HepG2 (cell line): Measurements from ENCODE around the gene KHNYN. TPM values are rescaled to one million over a fixed set of nuclear protein-coding genes. Genes with fewer than 3 reads are reported as not detected.

Source experiments
- ATAC-seq: fragments of 200-7000 bp; cut with Tn5 transposase; 3 replicates; pipeline ENCODE4 v1.9.1; 2020; ENCODE audit warnings: mild to moderate bottlenecking, moderate library complexity
- BruUV-seq: library from RNA; stranded (reverse); fragments of 400-500 nt; replicated peaks from 2 replicates; lab custom pipeline; 2021; lab: Mats Ljungman, UMichigan
- CTCF ChIA-PET: fragments of 300-600 bp; formaldehyde crosslinking; extraction: SDS; loops from one replicate; lab custom pipeline; 2021; ENCODE audit warnings: low total read pairs, inconsistent platforms, low intra/inter-chr PET ratio; lab: Yijun Ruan, JAX
- POLR2A ChIA-PET: fragments of 350-600 bp; sonication (Branson Sonifier 250); formaldehyde crosslinking; loops from one replicate; lab custom pipeline; 2020; ENCODE audit warnings: antibody characterized with exemption, inconsistent platforms; lab: Yijun Ruan, JAX
- DNase-seq: peaks from one replicate; pipeline ENCODE4 v3.0.0-alpha.2; 2015; ENCODE audit warnings: low spot score
- FAIRE-seq: peaks from 3 replicates; lab custom pipeline; 2011; peaks lifted over from hg19 to GRCh38; lab: Jason Lieb, UNC
- H2AFZ ChIP-seq: one replicate; pipeline ENCODE4 v1.6.1; 2011; ENCODE audit warnings: low read length, inconsistent platforms
- H3K27ac ChIP-seq: fragments of 300-600 bp; 3 replicates; pipeline ENCODE4 v1.8.0; 2011; ENCODE audit warnings: mixed run types, mild to moderate bottlenecking, mixed read lengths, low read length, inconsistent platforms; ENCODE audit not compliant: insufficient read depth; ENCODE audit errors: extremely low read length
- H3K27me3 ChIP-seq, 2 experiments: fragments of 200-600 bp in 1 of 2; 2 replicates in 1 of 2; 3 replicates in 1 of 2; pipeline versions ENCODE4 v1.6.0 to v1.8.0; 2011; ENCODE audit warnings: low read length in 2 of 2, mild to moderate bottlenecking in 2 of 2, moderate library complexity in 2 of 2, inconsistent platforms in 1 of 2; ENCODE audit not compliant: insufficient read depth in 2 of 2, control insufficient read depth in 1 of 2
- H3K36me3 ChIP-seq, 2 experiments: fragments of 200-600 bp in 1 of 2; replicated peaks in 1 of 2; 2 replicates in 1 of 2; 3 replicates in 1 of 2; pipeline versions ENCODE4 v1.5.1 to v1.8.0; 2011; ENCODE audit warnings: low read length in 2 of 2, inconsistent platforms in 1 of 2; ENCODE audit not compliant: insufficient read depth in 2 of 2, control insufficient read depth in 1 of 2
- H3K4me1 ChIP-seq: 2 replicates; pipeline ENCODE4 v1.5.1; 2012; ENCODE audit warnings: low read length, inconsistent platforms; ENCODE audit not compliant: insufficient read depth
- H3K4me2 ChIP-seq: 2 replicates; pipeline ENCODE4 v1.6.0; 2011; ENCODE audit warnings: low read depth, low read length, inconsistent platforms
- H3K4me3 ChIP-seq, 3 experiments: fragments of 200-600 bp in 1 of 3; sonication (generic), shearing (Covaris generic) in 1 of 3; replicated peaks in 1 of 3; 2 replicates each; pipeline ENCODE4 v1.5.1; 2011 to 2016; ENCODE audit warnings: low read length in 3 of 3, inconsistent platforms in 2 of 3, low read depth in 2 of 3, mild to moderate bottlenecking in 2 of 3, control low read depth in 1 of 3, mixed read lengths in 1 of 3; ENCODE audit not compliant: insufficient read depth in 1 of 3
- H3K79me2 ChIP-seq: one replicate; pipeline ENCODE4 v1.6.1; 2011; ENCODE audit warnings: low read length, inconsistent platforms; ENCODE audit not compliant: insufficient read depth
- H3K9ac ChIP-seq: 2 replicates; pipeline ENCODE4 v1.6.0; 2011; ENCODE audit warnings: mild to moderate bottlenecking, low read depth, low read length, inconsistent platforms; ENCODE audit not compliant: insufficient read depth
- H3K9me3 ChIP-seq: 2 replicates; pipeline ENCODE4 v1.5.1; 2012; ENCODE audit warnings: mild to moderate bottlenecking, low read length
- H4K20me1 ChIP-seq: 2 replicates; pipeline ENCODE4 v1.6.0; 2011; ENCODE audit warnings: inconsistent platforms, mild to moderate bottlenecking, low read length, moderate library complexity; ENCODE audit not compliant: insufficient read depth
- BORCS8-MEF2B ChIP-seq: sonication (generic); formaldehyde crosslinking; IDR thresholded peaks from 2 replicates; pipeline ENCODE4 v1.8.0; 2022; ENCODE audit warnings: mild to moderate bottlenecking, missing genetic modification reagents
- KMT2A ChIP-seq: sonication (generic); formaldehyde crosslinking; IDR thresholded peaks from 2 replicates; pipeline ENCODE4 v1.4.0; 2020; ENCODE audit warnings: missing genetic modification reagents
- MAZ ChIP-seq, 2 experiments: sonication (generic) in 1 of 2; formaldehyde crosslinking in 1 of 2; IDR thresholded peaks; 2 replicates each; pipeline versions ENCODE4 v1.5.0 to v1.6.1; 2012 to 2020; ENCODE audit warnings: low read depth in 2 of 2, mild to moderate bottlenecking in 2 of 2, borderline replicate concordance in 1 of 2, improper control_type of control experiment in 1 of 2, low read length in 1 of 2, missing genetic modification reagents in 1 of 2, moderate library complexity in 1 of 2
- NBN ChIP-seq: fragments of 450-650 bp; conservative IDR thresholded peaks from 2 replicates; pipeline ENCODE4 v1.6.1; 2017
- SAFB2 ChIP-seq: sonication (generic); formaldehyde crosslinking; IDR thresholded peaks from 2 replicates; pipeline ENCODE4 v1.5.1; 2020; ENCODE audit warnings: missing genetic modification reagents, low read depth, mild to moderate bottlenecking, borderline replicate concordance
- TARDBP ChIP-seq: sonication (generic); formaldehyde crosslinking; IDR thresholded peaks from 2 replicates; pipeline ENCODE4 v1.8.0; 2022; ENCODE audit warnings: mild to moderate bottlenecking, missing genetic modification reagents
- ZFP37 ChIP-seq: sonication (generic); formaldehyde crosslinking; IDR thresholded peaks from 2 replicates; pipeline ENCODE4 v1.4.0; 2020; ENCODE audit warnings: missing genetic modification reagents, borderline replicate concordance
- ZNF337 ChIP-seq: sonication (generic); formaldehyde crosslinking; IDR thresholded peaks from 2 replicates; pipeline ENCODE4 v1.5.1; 2020; ENCODE audit warnings: missing genetic modification reagents, low read depth, mild to moderate bottlenecking, borderline replicate concordance
- ZNF574 ChIP-seq: sonication (generic); formaldehyde crosslinking; IDR thresholded peaks from 2 replicates; pipeline ENCODE4 v1.4.0; 2020; ENCODE audit warnings: missing genetic modification reagents
- ZNF841 ChIP-seq: sonication (generic); formaldehyde crosslinking; IDR thresholded peaks from 2 replicates; pipeline ENCODE4 v1.8.1; 2023; ENCODE audit warnings: missing genetic modification reagents, borderline replicate concordance
- WGBS: methylation state at CpG from one replicate; pipeline ENCODE4 v1.1.6; 2017; ENCODE audit warnings: low lambda C conversion rate; 5-methylcytosine and 5-hydroxymethylcytosine counted together
- in situ Hi-C: cut with HindIII; loops from 2 replicates; pipeline ENCODE4 v1.10.0; 2017; ENCODE audit warnings: low pct_unique_long_range_greater_than_20kb; ENCODE audit not compliant: extremely low pct_ligation_motif_present
- intact Hi-C: fragments of 100-400 bp; cut with micrococcal nuclease; formaldehyde crosslinking; loops from one replicate; pipeline ENCODE4 v1.10.0; 2022; ENCODE audit not compliant: unreplicated experiment
- polyA plus RNA-seq, 8 experiments: library from polyadenylated mRNA; depleted of rRNA in 3 of 8; stranded (reverse) in 7 of 8; unstranded in 1 of 8; fragments of >200 nt; fragmentation: Illumina TruSeq in 4 of 8; extraction: Trizol in 4 of 8; gene quantifications; 2 replicates each; pipeline versions ENCODE4 v1.2.1 to v1.2.3, GENCODE V29; 2011 to 2016; ENCODE audit warnings: low read depth in 4 of 8, missing spikeins in 1 of 8, mixed read lengths in 1 of 8; ENCODE audit not compliant: insufficient read depth in 1 of 8
- total RNA-seq, 5 experiments: library from RNA; depleted of rRNA; stranded (reverse); fragments of >200 nt; fragmentation: Illumina TruSeq; extraction: Trizol; gene quantifications; 2 replicates each; pipeline ENCODE4 v1.2.3, GENCODE V29; 2016; ENCODE audit warnings: low read depth in 1 of 5
- TF ChIP-seq, protein P1 (sequence below): sonication (generic); formaldehyde crosslinking; IDR thresholded peaks from 2 replicates; pipeline ENCODE4 v1.5.1; 2020; ENCODE audit warnings: missing genetic modification reagents, mild to moderate bottlenecking, borderline replicate concordance
- TF ChIP-seq, protein P2 (sequence below), 2 experiments: IDR thresholded peaks; 2 replicates each; pipeline ENCODE4 v1.6.1; 2011 to 2012; ENCODE audit warnings: low read length in 2 of 2, borderline replicate concordance in 1 of 2, low read depth in 1 of 2, mild to moderate bottlenecking in 1 of 2, moderate library complexity in 1 of 2

KHNYN gene
- total and polyA plus RNA-seq, 2 of the 13 experiments (the other 11 are each of a cell fraction or from before 2014, with no cell fraction given): 52.8 to 75.7 TPM

DNA sequence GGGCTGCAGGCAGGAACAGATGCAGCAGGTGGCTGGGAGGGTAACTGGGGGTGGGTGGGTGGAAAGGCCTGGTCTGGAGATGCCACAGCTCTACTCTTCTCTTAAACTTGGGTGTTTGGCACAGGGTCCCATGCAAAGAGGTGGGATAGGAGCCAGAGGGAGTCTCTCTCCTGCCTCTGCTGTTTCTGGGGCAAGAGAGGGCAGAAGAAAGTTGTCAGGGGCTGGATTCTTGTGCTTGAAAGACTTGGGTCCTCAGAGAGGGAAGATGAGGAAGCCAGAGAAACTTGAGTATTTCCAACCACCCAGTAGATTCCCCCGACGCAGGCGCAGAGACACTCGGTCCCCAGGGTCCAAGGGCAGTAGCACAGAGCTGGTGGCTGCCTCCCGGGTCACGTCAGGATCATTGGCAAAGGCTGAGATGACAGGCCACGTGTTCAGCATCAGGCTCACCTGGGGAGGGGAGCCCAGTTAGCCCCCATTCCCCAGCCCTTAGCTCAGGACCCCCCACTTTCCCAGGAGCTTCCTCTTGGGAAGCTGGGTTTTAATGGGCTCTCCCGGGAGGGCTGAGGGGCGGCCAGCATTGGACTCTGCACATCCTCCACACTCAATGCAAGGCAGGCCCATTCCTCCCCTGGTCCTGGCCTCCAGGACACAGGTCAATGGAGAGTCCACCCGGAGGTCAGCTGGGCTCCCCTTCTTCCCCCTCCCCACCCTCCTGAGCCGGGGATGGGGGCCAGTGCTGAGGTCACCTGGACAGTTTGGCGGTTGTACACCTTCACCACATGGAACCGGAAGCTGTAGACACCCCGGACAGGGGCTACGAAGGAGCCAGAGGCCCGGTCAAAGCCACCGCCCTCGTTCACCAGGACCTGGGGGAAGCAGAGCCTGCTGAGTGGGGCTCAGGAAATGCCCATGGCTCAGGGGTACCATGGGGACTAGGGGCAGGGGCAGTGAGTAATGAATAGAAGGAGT, 1.9 kb upstream of the KHNYN start:
- WGBS: 36% methylated on average over 17 of the region's 18 CpGs
- in situ Hi-C loops: no loop called here
- intact Hi-C loops: loop anchor here (2.0 kb wide), 1 partner anchor 15 kb away; the partner anchor contains the start of gene SDR39U1
- H2AFZ ChIP-seq: peak overlapping the region; percentile 87
- BruUV-seq: no TSS peak
- CTCF ChIA-PET: interaction anchor here (2.0 to 11.8 kb wide), 2 partner anchors 62 to 96 kb away, joined by 9 to 235 read pairs; partner anchors contain the start of gene ADCY4
- peaks cover 16% of the 10 kb centered on the region for H4K20me1 ChIP-seq
- peak overlapping the region; percentile 53 for H3K27ac ChIP-seq
- no peaks in the 10 kb centered on the region; a peak in 2 of 5 replicates for H3K27me3 ChIP-seq
- DNase-seq: peak; percentile 47
- FAIRE-seq: no peak
- H3K36me3 ChIP-seq: peaks cover 8 to 9% of the 10 kb centered on the region in 2 experiments
- no peaks in the 10 kb centered on the region for H3K9me3 ChIP-seq
- ATAC-seq: peak; percentile 15
- POLR2A ChIA-PET: interaction anchor here (0.6 to 9.1 kb wide), 17 partner anchors 8 to 1708 kb away, joined by 3 to 242 read pairs (median 5); partner anchors contain the start of genes CIDEB, NYNRIN, PSME1 and RABGGTA
- peaks cover 83% of the 10 kb centered on the region for H3K4me1 ChIP-seq
- H3K79me2 ChIP-seq: peaks cover 6% of the 10 kb centered on the region
- H3K4me2 ChIP-seq: peak overlapping the region; percentile 82
- H3K9ac ChIP-seq: no peak overlapping the region; the same call in 1 of the 2 replicates
- H3K4me3 ChIP-seq: peak overlapping the region; percentile 0 to 60 (median 23)
- TF ChIP-seq ZNF574 (CRISPR knock-in tag) (peak; percentile 12), MAZ (IDR thresholded peaks at IDR 0.05; ENCODE audit: borderline replicate concordance, low read depth, low read length) (no peak), MAZ (CRISPR knock-in tag; IDR thresholded peaks at IDR 0.05; ENCODE audit: low read depth) (no peak; the same call in 1 of the 2 replicates), ZNF337 (no peak), ZFP37 (CRISPR knock-in tag) (0 out of 2 replicates have a peak, but pooled peaks have one; percentile 7), ZNF841 (no peak), SAFB2 (CRISPR knock-in tag) (0 out of 2 replicates have a peak, but pooled peaks have one; percentile 56), TARDBP (CRISPR knock-in tag) (no peak), KMT2A (CRISPR knock-in tag) (no peak), NBN (no peak), BORCS8-MEF2B (CRISPR knock-in tag) (peak; percentile 80)
- TF ChIP-seq, protein P1, sequence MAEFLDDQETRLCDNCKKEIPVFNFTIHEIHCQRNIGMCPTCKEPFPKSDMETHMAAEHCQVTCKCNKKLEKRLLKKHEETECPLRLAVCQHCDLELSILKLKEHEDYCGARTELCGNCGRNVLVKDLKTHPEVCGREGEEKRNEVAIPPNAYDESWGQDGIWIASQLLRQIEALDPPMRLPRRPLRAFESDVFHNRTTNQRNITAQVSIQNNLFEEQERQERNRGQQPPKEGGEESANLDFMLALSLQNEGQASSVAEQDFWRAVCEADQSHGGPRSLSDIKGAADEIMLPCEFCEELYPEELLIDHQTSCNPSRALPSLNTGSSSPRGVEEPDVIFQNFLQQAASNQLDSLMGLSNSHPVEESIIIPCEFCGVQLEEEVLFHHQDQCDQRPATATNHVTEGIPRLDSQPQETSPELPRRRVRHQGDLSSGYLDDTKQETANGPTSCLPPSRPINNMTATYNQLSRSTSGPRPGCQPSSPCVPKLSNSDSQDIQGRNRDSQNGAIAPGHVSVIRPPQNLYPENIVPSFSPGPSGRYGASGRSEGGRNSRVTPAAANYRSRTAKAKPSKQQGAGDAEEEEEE (CRISPR knock-in tag): peak; percentile 95; the same call in 1 of the 2 replicates
- TF ChIP-seq, protein P2, sequence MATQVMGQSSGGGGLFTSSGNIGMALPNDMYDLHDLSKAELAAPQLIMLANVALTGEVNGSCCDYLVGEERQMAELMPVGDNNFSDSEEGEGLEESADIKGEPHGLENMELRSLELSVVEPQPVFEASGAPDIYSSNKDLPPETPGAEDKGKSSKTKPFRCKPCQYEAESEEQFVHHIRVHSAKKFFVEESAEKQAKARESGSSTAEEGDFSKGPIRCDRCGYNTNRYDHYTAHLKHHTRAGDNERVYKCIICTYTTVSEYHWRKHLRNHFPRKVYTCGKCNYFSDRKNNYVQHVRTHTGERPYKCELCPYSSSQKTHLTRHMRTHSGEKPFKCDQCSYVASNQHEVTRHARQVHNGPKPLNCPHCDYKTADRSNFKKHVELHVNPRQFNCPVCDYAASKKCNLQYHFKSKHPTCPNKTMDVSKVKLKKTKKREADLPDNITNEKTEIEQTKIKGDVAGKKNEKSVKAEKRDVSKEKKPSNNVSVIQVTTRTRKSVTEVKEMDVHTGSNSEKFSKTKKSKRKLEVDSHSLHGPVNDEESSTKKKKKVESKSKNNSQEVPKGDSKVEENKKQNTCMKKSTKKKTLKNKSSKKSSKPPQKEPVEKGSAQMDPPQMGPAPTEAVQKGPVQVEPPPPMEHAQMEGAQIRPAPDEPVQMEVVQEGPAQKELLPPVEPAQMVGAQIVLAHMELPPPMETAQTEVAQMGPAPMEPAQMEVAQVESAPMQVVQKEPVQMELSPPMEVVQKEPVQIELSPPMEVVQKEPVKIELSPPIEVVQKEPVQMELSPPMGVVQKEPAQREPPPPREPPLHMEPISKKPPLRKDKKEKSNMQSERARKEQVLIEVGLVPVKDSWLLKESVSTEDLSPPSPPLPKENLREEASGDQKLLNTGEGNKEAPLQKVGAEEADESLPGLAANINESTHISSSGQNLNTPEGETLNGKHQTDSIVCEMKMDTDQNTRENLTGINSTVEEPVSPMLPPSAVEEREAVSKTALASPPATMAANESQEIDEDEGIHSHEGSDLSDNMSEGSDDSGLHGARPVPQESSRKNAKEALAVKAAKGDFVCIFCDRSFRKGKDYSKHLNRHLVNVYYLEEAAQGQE (IDR thresholded peaks at IDR 0.05; ENCODE audit: borderline replicate concordance in 1 of 2, low read depth in 1 of 2, low read length in 2 of 2): no peak
